Hepatocyte (in vitro differentiated cells): ENCODE data around the gene NOXA1. TPM values are rescaled to one million over a fixed set of nuclear protein-coding genes. Genes with fewer than 3 reads are reported as not detected.
A peak's percentile ranks its signal among the peaks of the same experiment; 100 is the strongest.

Source experiments
- DNase-seq: peaks from one replicate; pipeline ENCODE4 v3.0.0-alpha.2; 2016; ENCODE audit warnings: low spot score
- H2AFZ ChIP-seq: fragments of 200-600 bp; sonication (generic); 2 replicates; pipeline ENCODE4 v1.6.0; 2016; ENCODE audit warnings: antibody characterized with exemption, mild to moderate bottlenecking
- H3K27ac ChIP-seq: fragments of 200-600 bp; sonication (generic); 2 replicates; pipeline ENCODE4 v1.5.1; 2016; ENCODE audit warnings: mild to moderate bottlenecking
- H3K27me3 ChIP-seq: fragments of 200-600 bp; sonication (generic); 2 replicates; pipeline ENCODE4 v1.6.1; 2016
- H3K36me3 ChIP-seq: fragments of 200-600 bp; sonication (generic); replicated peaks from 2 replicates; pipeline ENCODE4 v1.5.1; 2016; ENCODE audit warnings: low read depth; ENCODE audit not compliant: insufficient read depth
- H3K4me1 ChIP-seq: fragments of 200-600 bp; sonication (generic); 2 replicates; pipeline ENCODE4 v1.5.1; 2016; ENCODE audit warnings: mild to moderate bottlenecking, moderate library complexity; ENCODE audit not compliant: insufficient read depth
- H3K4me2 ChIP-seq: fragments of 200-600 bp; sonication (generic); 2 replicates; pipeline ENCODE4 v1.6.0; 2016
- H3K4me3 ChIP-seq: fragments of 200-600 bp; sonication (generic); 2 replicates; pipeline ENCODE4 v1.5.1; 2016; ENCODE audit warnings: mild to moderate bottlenecking
- H3K79me2 ChIP-seq: fragments of 200-600 bp; sonication (generic); 2 replicates; pipeline ENCODE4 v1.6.0; 2017; ENCODE audit warnings: mild to moderate bottlenecking
- H3K9me2 ChIP-seq: fragments of 200-600 bp; sonication (generic); replicated peaks from 2 replicates; pipeline ENCODE4 v1.6.0; 2017; ENCODE audit warnings: mild to moderate bottlenecking; ENCODE audit not compliant: insufficient read depth
- H3K9me3 ChIP-seq: fragments of 200-600 bp; sonication (generic); 2 replicates; pipeline ENCODE4 v1.5.1; 2016; ENCODE audit warnings: low read depth, mild to moderate bottlenecking
- H4K20me1 ChIP-seq: fragments of 200-600 bp; sonication (generic); 2 replicates; pipeline ENCODE4 v1.6.0; 2016; ENCODE audit warnings: mild to moderate bottlenecking; ENCODE audit not compliant: insufficient read depth, poor library complexity, severe bottlenecking
- EZH2 ChIP-seq: fragments of 200-600 bp; sonication (generic); IDR thresholded peaks from 2 replicates; pipeline ENCODE4 v1.6.1; 2016; ENCODE audit warnings: antibody characterized with exemption, mild to moderate bottlenecking, borderline replicate concordance
- EZH2phosphoT487 ChIP-seq: fragments of 200-600 bp; sonication (generic); IDR thresholded peaks from one replicate; pipeline ENCODE4 v1.6.1; 2018; ENCODE audit warnings: antibody characterized with exemption, mild to moderate bottlenecking, low read depth, moderate library complexity; ENCODE audit not compliant: unreplicated experiment, severe bottlenecking
- WGBS: methylation state at CpG from one replicate; pipeline ENCODE4 v1.1.6; 2016; ENCODE audit warnings: low lambda C conversion rate; ENCODE audit errors: missing lambda C conversion rate; 5-methylcytosine and 5-hydroxymethylcytosine counted together
- polyA plus RNA-seq: library from polyadenylated mRNA; unstranded; fragments of >200 nt; fragmentation: Nextera tagmentation; extraction: Ambion mirVana; gene quantifications from 2 replicates; pipeline ENCODE4 v1.2.1, GENCODE V29; 2016
- total RNA-seq: library from RNA; depleted of rRNA; stranded (reverse); fragments of >200 nt; gene quantifications from 2 replicates; pipeline ENCODE4 v1.2.3, GENCODE V29; 2014
- TF ChIP-seq, protein P1 (sequence below): fragments of 200-600 bp; sonication (generic); IDR thresholded peaks from 2 replicates; pipeline ENCODE4 v1.5.1; 2016; ENCODE audit warnings: antibody characterized with exemption, mild to moderate bottlenecking; ENCODE audit not compliant: poor library complexity

NOXA1 gene
- total and polyA plus RNA-seq, 2 experiments from 2014 or later = 7.2 to 12.5 TPM

DNA sequence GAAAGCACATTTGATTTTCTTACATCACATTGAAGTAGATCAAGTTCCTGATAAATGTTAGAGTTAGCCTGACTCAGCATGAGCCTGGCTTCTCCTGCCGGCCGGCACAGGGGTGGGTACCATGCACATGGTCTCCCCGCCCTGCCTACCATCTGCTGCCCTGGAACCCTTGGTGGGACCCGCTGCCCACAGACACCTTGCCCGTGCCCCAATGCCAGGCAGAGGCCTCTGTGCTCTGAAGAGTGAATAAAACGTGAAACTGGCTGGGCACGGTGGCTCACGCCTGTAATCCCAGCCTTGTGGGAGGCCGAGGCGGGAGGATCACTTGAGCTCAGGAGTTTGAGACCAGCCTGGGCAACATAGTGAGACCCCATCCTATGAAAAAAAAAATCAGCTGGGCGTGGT, 17.5 kb upstream of the NOXA1 start:
- Histone ChIP-seq H2AFZ (no peak overlapping the region), H3K27ac (no peak overlapping the region)

DNA sequence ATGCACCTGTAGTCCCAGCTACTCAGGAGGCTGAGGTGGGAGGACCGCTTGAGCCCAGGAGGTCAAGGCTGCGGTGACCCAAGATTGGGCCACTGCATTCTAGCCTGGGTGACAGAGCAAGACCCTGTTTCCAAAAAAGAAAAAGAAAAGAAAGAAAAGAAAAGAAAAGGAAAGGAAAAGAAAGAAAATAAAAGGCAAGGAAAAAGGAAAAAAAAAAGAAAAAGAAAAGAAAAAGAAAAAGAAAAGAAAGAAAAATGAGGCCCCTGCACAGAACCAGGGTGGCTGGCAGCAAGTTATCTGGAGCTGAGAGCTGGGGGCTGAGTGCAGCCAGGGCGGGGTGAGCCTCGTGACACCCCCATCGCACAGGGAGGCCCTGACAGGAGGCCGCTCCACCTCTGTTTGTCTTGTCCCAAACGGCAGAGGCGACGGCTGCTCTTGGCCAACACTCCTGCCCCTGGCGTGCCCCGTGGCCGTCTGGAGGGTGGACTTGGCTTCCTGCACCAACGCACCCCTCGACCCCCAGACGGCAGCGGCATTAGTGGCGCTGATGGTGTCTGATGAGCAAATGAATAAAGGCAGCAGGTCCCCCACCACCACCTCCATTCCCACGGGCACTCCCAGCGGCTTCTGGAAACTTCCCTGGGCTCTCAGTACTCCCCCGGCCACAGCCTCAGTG, 17.0 kb upstream of the NOXA1 start:
- peak overlapping the region; percentile 21 for H3K4me3 ChIP-seq
- H3K4me2 ChIP-seq = peak overlapping the region; percentile 98
- TF ChIP-seq EZH2phosphoT487 = no peak
- H3K4me1 ChIP-seq = peaks cover 7% of the 10 kb centered on the region
- 72% methylated on average over 20 of the region's 20 CpGs for WGBS
- peaks cover 3% of the 10 kb centered on the region for H4K20me1 ChIP-seq
- no peaks in the 10 kb centered on the region for H3K36me3 ChIP-seq
- H3K9me3 ChIP-seq = no peaks in the 10 kb centered on the region
- peaks cover 3% of the 10 kb centered on the region for H3K79me2 ChIP-seq
- H3K27ac ChIP-seq = no peak overlapping the region
- H2AFZ ChIP-seq = peak overlapping the region; percentile 54
- no peak for DNase-seq
- H3K27me3 ChIP-seq = no peaks in the 10 kb centered on the region
- H3K9me2 ChIP-seq = no peaks in the 10 kb centered on the region

More for the DNA sequence above, 17.5 kb upstream of the NOXA1 start:
- Histone ChIP-seq H3K4me1 (peaks cover 7% of the 10 kb centered on the region), H3K4me3 (no peak overlapping the region), H3K4me2 (peak overlapping the region; percentile 98), H3K79me2 (peaks cover 3% of the 10 kb centered on the region), H3K9me2 (no peaks in the 10 kb centered on the region), H3K36me3 (no peaks in the 10 kb centered on the region), H3K9me3 (no peaks in the 10 kb centered on the region), H4K20me1 (peaks cover 3% of the 10 kb centered on the region), H3K27me3 (no peaks in the 10 kb centered on the region)
- TF ChIP-seq, protein P1, sequence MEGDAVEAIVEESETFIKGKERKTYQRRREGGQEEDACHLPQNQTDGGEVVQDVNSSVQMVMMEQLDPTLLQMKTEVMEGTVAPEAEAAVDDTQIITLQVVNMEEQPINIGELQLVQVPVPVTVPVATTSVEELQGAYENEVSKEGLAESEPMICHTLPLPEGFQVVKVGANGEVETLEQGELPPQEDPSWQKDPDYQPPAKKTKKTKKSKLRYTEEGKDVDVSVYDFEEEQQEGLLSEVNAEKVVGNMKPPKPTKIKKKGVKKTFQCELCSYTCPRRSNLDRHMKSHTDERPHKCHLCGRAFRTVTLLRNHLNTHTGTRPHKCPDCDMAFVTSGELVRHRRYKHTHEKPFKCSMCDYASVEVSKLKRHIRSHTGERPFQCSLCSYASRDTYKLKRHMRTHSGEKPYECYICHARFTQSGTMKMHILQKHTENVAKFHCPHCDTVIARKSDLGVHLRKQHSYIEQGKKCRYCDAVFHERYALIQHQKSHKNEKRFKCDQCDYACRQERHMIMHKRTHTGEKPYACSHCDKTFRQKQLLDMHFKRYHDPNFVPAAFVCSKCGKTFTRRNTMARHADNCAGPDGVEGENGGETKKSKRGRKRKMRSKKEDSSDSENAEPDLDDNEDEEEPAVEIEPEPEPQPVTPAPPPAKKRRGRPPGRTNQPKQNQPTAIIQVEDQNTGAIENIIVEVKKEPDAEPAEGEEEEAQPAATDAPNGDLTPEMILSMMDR = no peak
- TF ChIP-seq EZH2phosphoT487 = no peak
- TF ChIP-seq EZH2 = no peak
- no peak for DNase-seq
- WGBS = 90% methylated on average over 11 of the region's 11 CpGs

DNA sequence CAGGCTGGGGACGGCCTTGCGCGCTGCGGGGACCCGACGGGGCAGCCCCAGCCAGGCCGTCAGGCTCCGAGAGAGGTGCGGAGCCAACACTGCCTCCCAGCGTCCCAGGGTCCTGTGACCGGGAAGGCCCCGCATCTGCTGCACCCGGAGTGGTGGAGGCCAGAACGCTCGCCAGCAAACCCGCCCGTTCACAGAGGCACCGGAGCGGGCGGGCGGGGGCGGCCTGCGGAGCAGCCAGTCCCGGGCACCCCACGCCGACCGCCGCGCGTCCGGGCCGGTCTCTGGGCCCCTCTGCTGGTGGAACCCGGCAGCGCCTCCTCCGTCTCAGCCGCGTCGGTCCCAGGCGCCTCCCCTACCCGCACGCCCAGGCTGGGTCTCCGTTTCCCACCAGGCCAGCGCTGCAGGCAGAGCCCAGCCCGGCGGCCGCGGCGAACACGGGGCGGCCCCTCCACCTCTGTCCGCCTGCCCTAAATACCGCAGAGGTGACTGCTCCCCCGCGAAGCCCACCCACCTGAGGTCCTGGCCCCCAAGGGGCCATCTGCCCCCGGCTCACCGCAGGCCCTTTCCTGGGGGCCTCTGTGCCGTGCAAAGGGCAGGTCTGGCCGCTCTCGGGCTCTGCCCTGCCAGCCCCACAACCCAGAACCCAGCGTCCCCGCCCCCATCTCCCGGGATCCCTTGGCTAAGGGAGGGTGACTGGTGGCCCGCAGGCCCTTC, 16.2 kb upstream of the NOXA1 start:
- Histone ChIP-seq H4K20me1 (peaks cover 3% of the 10 kb centered on the region), H3K79me2 (peaks cover 5% of the 10 kb centered on the region), H3K27me3 (no peaks in the 10 kb centered on the region), H3K4me1 (peaks cover 7% of the 10 kb centered on the region), H3K9me2 (no peaks in the 10 kb centered on the region), H3K4me2 (peak overlapping the region; percentile 98), H2AFZ (peak overlapping the region; percentile 54), H3K4me3 (peak overlapping the region; percentile 29), H3K27ac (peak overlapping the region; percentile 43), H3K36me3 (no peaks in the 10 kb centered on the region), H3K9me3 (no peaks in the 10 kb centered on the region)
- 5% methylated on average over 30 of the region's 63 CpGs for WGBS
- DNase-seq = peak; percentile 91
- TF ChIP-seq, protein P1 = peak; percentile 68
- TF ChIP-seq EZH2 = no peak

DNA sequence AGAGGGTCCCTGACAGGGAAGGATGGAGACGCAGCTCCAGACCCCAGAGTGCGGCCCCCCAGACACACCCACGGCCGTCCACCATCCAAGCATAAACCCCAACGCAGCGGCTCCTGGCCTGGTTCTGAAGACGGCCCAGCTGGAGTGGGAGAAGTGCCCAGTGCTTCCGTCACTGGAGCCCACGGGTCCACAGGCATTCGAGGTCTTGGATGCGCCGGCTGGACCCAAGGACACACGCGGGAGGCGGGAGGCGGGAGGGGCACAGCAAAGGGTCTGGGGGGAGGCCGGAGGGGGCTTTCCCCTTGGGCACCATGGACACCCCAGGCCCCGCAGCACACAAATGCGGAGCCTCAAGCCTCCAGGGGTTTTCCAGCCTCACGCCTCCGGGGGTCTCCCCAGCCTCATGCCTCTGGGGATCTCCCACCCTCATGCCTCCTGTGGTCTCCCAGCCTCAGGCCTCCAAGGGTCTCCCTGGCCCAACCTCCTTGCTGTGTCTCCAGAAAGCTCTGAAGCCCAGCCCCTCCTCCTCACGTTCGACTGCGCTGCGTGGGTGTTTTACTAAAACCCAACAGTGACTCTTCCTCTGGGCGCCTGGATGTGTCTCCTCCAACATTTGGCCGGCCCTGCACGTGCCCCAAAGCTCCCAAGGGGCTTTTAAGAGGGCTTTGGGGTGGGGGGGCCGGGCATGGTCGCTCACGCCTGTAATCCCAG, 15.4 kb upstream of the NOXA1 start:
- no peak overlapping the region for H3K27ac ChIP-seq
- H2AFZ ChIP-seq = no peak overlapping the region
- peak overlapping the region; percentile 98 for H3K4me2 ChIP-seq
- peaks cover 3% of the 10 kb centered on the region for H4K20me1 ChIP-seq
- WGBS = 83% methylated on average over 30 of the region's 31 CpGs
- H3K4me1 ChIP-seq = peaks cover 7% of the 10 kb centered on the region
- H3K79me2 ChIP-seq = peaks cover 11% of the 10 kb centered on the region
- TF ChIP-seq, protein P1 = no peak
- TF ChIP-seq EZH2 (no peak), EZH2phosphoT487 (no peak)
- DNase-seq = no peak
- no peaks in the 10 kb centered on the region for H3K9me3 ChIP-seq
- H3K27me3 ChIP-seq = no peaks in the 10 kb centered on the region
- H3K36me3 ChIP-seq = no peaks in the 10 kb centered on the region
- H3K4me3 ChIP-seq = no peak overlapping the region
- no peaks in the 10 kb centered on the region for H3K9me2 ChIP-seq
